NCI-H345 treated with DMSO at 0.1 percent for 48 hours (cell line): Measurements from ENCODE around the gene TBC1D9B.
A peak's percentile ranks its signal among the peaks of the same experiment; 100 is the strongest.

ENCODE experiments used
- DNase-seq: peaks from one replicate; lab custom pipeline; 2025; ENCODE audit not compliant: unreplicated experiment; lab: John Stamatoyannopoulos, UW

TBC1D9B gene

GRCh38 chr5:179822059-179822432, 85.7 kb downstream of the TBC1D9B start:
- no peak for DNase-seq

GRCh38 chr5:179821298-179822058, 86.2 kb downstream of the TBC1D9B start:
- DNase-seq = peak; percentile 88

GRCh38 chr5:179820483-179821297, 87.0 kb downstream of the TBC1D9B start, which contains the start of gene SQSTM1:
Gene SQSTM1 (plus strand): TSS chr5:179820905. CDS start chr5:179820937, 32 bp downstream.
- DNase-seq = peak; percentile 71

- no peak for DNase-seq
Measured at GRCh38 chr5:179820127-179820482, 87.6 kb downstream of the TBC1D9B start.

GRCh38 chr5:179819296-179820126, 88.2 kb downstream of the TBC1D9B start:
- peak; percentile 32 for DNase-seq

DNA sequence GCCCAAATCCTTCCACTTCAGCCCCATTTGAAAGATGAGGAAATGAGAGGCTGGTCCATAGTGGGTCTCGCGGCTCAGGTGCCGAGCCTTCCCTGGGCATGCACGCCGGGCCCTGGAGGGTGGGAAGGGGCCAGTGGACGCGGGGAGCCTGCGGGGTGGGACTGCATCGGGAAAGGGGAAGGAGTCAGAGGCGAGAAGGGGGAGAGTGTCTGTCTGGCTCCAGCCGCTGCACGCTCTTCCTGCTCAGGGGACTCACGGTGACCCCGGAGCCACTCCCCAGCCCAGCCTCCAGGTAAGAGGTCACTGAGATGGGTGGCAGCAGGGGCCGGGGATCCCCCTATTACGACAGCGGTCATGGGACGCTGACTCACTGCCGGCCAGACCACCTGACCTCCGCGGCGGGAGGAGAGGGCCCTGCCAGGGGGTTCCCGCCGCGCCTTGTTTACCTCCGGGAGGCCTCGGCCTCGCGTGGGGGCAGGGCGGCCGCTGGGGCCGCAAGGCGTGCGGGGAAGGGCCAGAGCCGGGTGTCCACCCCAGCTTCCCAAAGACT, 88.9 kb downstream of the TBC1D9B start:
- no peak for DNase-seq

DNA sequence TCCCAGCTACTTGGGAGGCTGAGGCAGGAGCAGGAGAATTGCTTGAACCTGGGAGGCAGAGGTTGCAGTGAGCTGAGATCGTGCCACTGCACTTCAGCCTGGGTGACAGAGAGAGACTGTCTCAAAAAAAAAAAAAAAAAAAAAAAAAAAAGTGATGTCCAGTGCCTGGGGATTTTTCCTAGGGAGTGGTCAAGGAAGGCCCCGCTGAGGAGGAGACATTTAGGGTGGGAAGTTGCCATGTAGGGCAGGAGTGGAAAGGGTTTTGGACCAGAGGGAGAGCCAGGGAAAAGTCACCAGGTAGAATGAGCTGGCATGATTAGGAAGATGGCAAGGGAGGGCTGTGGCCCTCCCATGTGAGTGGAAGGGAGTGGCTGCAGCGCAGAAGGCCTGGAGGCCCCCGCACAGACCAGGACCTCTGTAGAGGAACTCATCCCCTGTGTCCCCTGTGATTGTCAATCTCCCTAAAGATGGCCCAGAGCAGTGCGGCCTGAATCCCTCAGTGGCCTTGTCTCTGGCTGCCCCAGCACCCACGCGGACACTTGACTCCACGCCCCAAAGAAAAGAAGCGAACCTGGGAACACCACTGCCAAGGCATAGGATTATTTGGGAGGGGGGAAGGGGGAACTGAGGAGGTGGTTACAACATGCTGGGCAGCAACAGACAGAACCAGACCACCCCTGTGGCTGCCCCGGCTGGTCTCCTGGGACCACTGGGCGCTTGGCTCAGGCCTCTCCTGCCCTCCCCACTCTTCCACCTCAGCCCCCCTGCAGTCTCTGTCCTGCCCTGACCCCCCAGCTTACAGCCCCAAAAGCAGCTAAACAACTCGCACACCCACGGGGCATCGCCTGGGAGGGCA, 89.6 kb downstream of the TBC1D9B start:
- no peak for DNase-seq

GRCh38 chr5:179817470-179817840, 90.2 kb downstream of the TBC1D9B start:
- no peak for DNase-seq

GRCh38 chr5:179816796-179817469, 90.8 kb downstream of the TBC1D9B start:
- DNase-seq = no peak

- no peak for DNase-seq
Measured at GRCh38 chr5:179816401-179816795, 91.3 kb downstream of the TBC1D9B start.

DNA sequence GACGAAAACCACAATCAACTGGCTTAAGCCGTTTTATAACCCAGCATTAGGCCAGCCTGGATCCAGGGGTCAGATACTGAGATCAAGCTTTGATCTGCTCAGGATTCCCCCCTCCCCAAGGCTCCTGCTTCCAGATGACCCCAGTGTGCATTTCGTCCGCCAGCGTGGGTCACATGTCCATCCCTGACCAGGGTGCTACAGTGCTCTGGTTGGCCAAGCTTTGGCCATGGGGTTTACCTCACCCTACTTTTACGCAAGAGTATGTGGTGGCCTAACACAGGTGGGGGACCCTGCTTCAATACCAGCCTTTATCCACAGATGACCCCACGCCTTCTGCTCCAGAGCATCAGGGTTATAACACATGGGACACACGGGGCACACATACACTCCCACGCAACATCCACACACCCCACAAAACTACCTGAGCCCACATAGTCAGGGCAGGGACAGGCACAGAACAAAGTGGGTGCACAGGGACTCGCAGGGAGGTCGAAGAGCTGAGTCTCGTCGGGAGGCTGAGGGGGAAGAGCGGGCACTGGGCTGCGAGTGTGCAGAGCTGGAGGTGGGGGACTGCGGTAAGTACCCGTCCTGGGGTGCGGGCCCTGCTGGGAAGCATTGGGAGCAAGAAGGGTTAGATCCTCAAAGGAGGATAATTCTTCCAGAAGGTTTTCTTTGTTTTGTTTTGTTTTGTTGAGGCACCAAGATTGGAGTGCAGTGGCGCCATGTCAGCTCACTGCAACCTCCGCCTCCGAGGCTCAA, 92.0 kb downstream of the TBC1D9B start:
- DNase-seq = no peak

DNA sequence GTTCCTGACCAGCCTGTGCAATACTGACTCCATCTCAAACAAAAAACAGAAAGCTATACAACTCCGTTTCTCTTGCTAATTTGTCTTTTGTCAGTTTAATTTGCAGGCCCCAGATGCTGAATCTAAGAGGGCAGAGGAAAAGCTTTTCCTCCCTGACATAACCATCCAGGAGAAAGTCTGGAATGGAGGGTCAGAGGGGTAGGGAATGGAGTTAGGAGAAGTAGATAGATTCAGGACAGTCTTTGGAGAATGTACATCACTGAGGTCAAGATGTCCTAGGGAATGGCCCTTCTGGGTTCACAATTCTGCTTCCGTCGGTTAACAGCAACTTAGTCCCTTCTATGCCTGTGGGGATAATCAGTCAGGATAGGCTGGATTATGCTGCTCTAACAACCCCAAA, 93.6 kb downstream of the TBC1D9B start:
- no peak for DNase-seq

DNA sequence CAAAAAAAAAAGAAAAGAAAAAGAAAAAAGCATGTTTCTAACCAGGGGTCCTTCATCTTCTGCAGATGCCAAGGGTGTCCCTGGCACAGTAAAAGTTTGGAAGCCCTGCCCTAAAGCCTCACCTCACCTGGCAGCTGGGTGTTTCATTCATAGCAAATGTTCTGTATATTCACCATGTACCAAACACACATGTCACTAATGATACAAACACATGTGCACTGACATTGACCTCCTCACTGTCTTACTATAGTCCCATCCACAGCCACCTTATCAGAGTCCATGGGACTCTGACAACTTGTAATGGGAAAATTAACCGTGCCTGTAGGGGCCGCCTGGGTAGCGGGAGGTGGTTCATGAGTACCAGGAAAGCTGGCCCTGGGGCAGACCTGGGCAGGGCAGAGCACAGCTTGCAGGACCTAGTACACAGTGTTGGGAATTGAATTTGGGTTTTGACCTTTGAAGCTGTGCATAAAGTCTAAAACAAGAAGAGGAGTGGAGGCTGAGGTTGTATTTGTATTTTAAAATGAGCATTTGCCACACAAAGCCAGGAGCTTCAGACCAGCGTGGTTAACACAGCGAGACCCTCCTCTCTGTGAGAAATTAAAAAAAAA, 94.6 kb downstream of the TBC1D9B start:
- no peak for DNase-seq

DNA sequence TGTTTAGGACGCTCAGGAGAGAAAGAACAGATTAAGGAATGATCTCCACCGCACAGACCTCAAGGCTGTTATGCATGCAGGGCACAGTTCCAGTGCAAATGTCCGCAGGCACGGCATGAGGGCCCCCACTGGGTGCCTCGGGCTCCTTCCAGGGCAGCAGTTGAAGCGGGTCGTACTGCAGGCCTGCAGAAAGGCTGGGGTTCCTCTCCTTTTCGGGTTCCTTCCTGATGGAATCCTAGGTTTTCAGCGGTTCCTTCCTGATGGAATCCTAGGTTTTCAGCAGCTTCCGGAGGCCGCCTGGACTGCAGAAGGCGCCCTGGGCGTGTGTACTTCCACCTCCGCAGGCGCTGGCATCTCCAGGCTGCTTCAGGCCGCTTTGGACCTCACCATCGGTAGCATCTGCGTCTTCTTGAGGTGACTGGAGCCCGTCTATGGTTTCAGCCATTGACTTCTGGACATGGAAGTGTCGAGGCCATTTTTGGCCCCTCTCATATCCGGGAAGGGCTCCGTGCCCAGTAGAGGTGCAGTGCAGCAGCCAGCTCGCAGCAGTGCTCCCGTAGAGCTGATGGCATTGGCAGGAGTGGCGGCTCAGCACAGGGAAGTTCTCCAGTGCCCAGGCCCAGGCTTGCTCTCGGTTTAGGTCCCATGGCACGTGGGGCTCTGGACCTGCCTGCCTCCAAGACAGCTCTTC, 95.4 kb downstream of the TBC1D9B start:
- DNase-seq = no peak
